ENCODE results near the gene PPP2CA.

The PPP2CA gene

DNA sequence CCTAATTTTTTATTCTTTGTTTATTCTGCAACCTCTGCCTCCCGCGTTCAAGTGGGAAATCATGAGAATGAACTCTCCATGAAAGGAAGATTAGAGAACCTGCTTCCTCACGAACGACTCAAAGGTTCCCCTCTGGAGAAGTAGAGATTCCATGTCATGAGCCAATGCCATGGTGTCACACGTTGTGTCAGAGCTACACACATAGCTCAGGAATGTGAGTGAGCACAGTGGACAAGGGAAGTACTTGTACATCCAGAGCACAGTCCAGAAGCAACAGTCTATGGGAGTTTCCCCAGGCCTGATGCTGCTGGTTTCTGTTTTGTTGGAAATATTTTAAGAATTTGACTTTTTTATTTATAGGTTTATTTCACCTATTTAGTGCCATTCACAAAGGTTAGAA, 26.8 kb upstream of the PPP2CA start:
- peaks cover 24% of the 10 kb centered on the region for H3K27me3 Mint-ChIP-seq (ENCODE audit: low read depth, poor library complexity)
- H3K36me3 Mint-ChIP-seq (ENCODE audit: low read depth): no peaks in the 10 kb centered on the region
- no peak for DNase-seq
- H3K27ac Mint-ChIP-seq: no peak overlapping the region
- TF ChIP-seq CTCF (IDR thresholded peaks at IDR 0.05): no peak
- no peak overlapping the region for H3K4me3 Mint-ChIP-seq
- H3K9me3 Mint-ChIP-seq: no peaks in the 10 kb centered on the region
- peaks cover 10% of the 10 kb centered on the region for H3K4me1 Mint-ChIP-seq

- H3K27ac Mint-ChIP-seq: no peak overlapping the region
- DNase-seq: no peak
- no peak for TF ChIP-seq CTCF (IDR thresholded peaks at IDR 0.05)
- no peak overlapping the region for H3K4me3 Mint-ChIP-seq
- peaks cover 22% of the 10 kb centered on the region for H3K4me1 Mint-ChIP-seq
- H3K27me3 Mint-ChIP-seq (ENCODE audit: low read depth, poor library complexity): peaks cover 19% of the 10 kb centered on the region
- no peaks in the 10 kb centered on the region for H3K36me3 Mint-ChIP-seq (ENCODE audit: low read depth)
- no peaks in the 10 kb centered on the region for H3K9me3 Mint-ChIP-seq
Observed at GRCh38 chr5:134250949-134251348, 25.1 kb upstream of the PPP2CA start.

DNA sequence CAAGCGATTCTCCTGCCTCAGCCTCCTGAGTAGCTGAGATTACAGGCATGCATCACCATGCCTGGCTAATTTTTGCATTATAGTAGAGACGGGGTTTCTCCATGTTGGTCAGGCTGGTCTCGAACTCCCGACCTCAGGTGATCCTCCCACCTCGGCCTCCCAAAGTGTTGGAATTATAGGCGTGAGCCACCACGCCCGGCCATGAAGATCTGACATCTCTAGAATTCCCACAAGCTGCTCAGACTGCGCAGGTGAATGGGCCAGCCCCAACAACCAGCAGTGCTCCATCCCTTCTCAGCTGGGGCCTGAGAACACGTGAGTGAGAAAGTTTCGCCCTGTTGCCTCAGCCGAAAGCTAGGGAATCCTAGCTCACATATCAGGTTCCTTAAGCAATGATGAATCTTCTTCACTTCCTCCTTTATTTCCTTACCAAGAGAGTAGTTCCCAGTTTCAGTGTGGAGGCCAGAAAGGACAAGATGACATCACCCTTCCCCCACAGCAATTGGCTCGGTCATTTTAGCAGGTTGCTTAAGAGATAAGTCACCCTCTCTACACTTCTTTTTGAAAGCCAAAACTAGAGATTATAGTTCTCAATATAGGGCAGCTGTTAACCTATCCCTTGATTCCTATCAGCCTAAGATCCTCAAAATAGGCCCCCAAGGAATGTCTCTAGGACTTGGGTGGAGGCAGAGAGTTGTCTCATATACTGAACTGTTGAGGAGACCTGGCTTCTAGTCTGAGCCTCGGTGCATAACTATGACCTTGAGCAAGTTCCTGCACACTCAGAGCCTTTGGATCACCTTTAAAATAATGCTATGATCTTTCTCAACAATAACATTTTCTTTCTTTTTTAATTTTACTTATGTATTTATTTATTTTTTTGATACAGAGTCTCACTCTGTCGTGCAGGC, 23.9 kb upstream of the PPP2CA start:
- H3K9me3 Mint-ChIP-seq: no peaks in the 10 kb centered on the region
- no peak overlapping the region for H3K4me3 Mint-ChIP-seq
- H3K27ac Mint-ChIP-seq: no peak overlapping the region
- peaks cover 33% of the 10 kb centered on the region for H3K4me1 Mint-ChIP-seq
- DNase-seq: no peak
- TF ChIP-seq CTCF (IDR thresholded peaks at IDR 0.05): no peak
- peaks cover 7% of the 10 kb centered on the region for H3K27me3 Mint-ChIP-seq (ENCODE audit: low read depth, poor library complexity)
- H3K36me3 Mint-ChIP-seq (ENCODE audit: low read depth): no peaks in the 10 kb centered on the region

GRCh38 chr5:134248256-134248655, 22.4 kb upstream of the PPP2CA start:
- H3K9me3 Mint-ChIP-seq: no peaks in the 10 kb centered on the region
- peaks cover 41% of the 10 kb centered on the region for H3K4me1 Mint-ChIP-seq
- H3K27ac Mint-ChIP-seq: no peak overlapping the region
- H3K27me3 Mint-ChIP-seq (ENCODE audit: low read depth, poor library complexity): peaks cover 3% of the 10 kb centered on the region
- H3K36me3 Mint-ChIP-seq (ENCODE audit: low read depth): no peaks in the 10 kb centered on the region
- no peak overlapping the region for H3K4me3 Mint-ChIP-seq
- no peak for TF ChIP-seq CTCF (IDR thresholded peaks at IDR 0.05)
- DNase-seq: no peak

DNA sequence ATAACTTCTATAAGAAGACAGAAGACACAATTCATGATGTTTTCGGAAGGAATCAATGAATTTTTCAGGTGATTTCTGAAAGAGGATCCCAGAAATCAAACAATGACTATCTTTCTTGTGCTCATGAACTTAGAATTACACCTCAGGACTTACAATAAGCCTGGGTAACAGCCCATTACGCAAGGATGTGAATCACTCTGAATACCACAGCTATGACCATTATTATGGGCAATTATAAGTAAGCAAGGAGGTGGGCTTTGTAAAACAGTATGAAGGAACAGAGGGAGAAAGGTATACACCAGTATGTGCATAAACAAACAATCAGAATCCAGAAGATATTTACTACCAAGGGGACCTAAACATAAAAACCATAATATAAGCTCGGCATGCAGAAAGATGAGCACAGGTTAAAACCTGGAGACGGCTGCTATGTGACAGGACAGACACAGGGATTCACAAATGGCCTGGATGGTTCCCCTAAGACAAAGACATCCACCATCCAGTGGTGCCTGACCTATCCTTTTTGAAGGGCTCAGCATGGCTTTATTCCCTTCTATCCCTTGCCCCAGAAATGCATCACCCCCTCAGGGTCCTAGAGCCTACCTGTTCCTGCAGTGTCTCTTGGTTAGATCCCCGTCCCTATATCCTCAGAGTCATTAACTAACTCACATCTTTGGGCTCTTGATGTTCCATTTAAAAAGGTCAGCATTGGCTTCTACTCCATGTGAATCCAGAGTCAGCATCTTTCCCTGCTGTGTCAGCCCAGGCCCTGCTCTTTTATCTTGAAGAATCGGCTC, 21.8 kb upstream of the PPP2CA start:
- Mint-ChIP-seq H3K36me3 (ENCODE audit: low read depth) (no peaks in the 10 kb centered on the region), H3K27ac (no peak overlapping the region), H3K4me3 (no peak overlapping the region), H3K4me1 (peaks cover 41% of the 10 kb centered on the region), H3K9me3 (no peaks in the 10 kb centered on the region), H3K27me3 (ENCODE audit: low read depth, poor library complexity) (peaks cover 3% of the 10 kb centered on the region)
- no peak for DNase-seq
- no peak for TF ChIP-seq CTCF (IDR thresholded peaks at IDR 0.05)

Measured in nephron progenitor cell (in vitro differentiated cells).